H1 (cell line): ENCODE measurements around the gene CSE1L. TPM values are rescaled to one million over a fixed set of nuclear protein-coding genes. Genes with fewer than 3 reads are reported as not detected.

Experiments used
- CTCF ChIA-PET: fragments of 300-600 bp; sonication (Branson Sonifier 250); formaldehyde crosslinking; loops from one replicate; lab custom pipeline; 2021; ENCODE audit not compliant: partially characterized antibody; lab: Charles Lee
- POLR2A ChIA-PET: fragments of 300-600 bp; sonication (Branson Sonifier 250); formaldehyde crosslinking; loops from one replicate; lab custom pipeline; 2021; ENCODE audit warnings: inconsistent platforms; ENCODE audit not compliant: partially characterized antibody; lab: Charles Lee
- DNase-seq, 2 experiments: peaks; one replicate each; pipeline versions ENCODE4 v3.0.0 to v3.0.0-alpha.2; 2010 to 2022; ENCODE audit warnings: low spot score in 2 of 2, low read depth in 1 of 2, mixed read lengths in 1 of 2
- FAIRE-seq: peaks from 2 replicates; lab custom pipeline; 2011; peaks lifted over from hg19 to GRCh38; lab: Jason Lieb, UNC
- H2AFZ ChIP-seq: 2 replicates; pipeline ENCODE4 v1.8.1; 2012; ENCODE audit warnings: low read length, inconsistent platforms
- H2AK5ac ChIP-seq: 2 replicates; pipeline ENCODE4 v1.6.1; 2013; ENCODE audit warnings: low read depth, low read length
- H2BK120ac ChIP-seq: replicated peaks from 2 replicates; pipeline ENCODE3; 2013; ENCODE audit warnings: low read depth, low read length, inconsistent platforms
- H2BK12ac ChIP-seq: 2 replicates; pipeline ENCODE4 v1.6.1; 2013; ENCODE audit warnings: low read depth, low read length
- H2BK15ac ChIP-seq: 2 replicates; pipeline ENCODE4 v1.6.1; 2013; ENCODE audit warnings: low read length
- H2BK20ac ChIP-seq: 2 replicates; pipeline ENCODE4 v1.6.1; 2013; ENCODE audit warnings: low read length
- H2BK5ac ChIP-seq: 2 replicates; pipeline ENCODE4 v1.6.1; 2013; ENCODE audit warnings: low read depth, low read length
- H3K14ac ChIP-seq: 2 replicates; pipeline ENCODE4 v1.6.1; 2013; ENCODE audit warnings: inconsistent platforms; ENCODE audit not compliant: insufficient read length
- H3K18ac ChIP-seq: 2 replicates; pipeline ENCODE4 v1.6.1; 2013; ENCODE audit warnings: low read length; ENCODE audit errors: extremely low read depth
- H3K23ac ChIP-seq: 2 replicates; pipeline ENCODE4 v1.6.1; 2013; ENCODE audit warnings: inconsistent platforms; ENCODE audit not compliant: insufficient read length
- H3K23me2 ChIP-seq: 2 replicates; pipeline ENCODE4 v1.6.1; 2013; ENCODE audit warnings: low read depth, low read length
- H3K27ac ChIP-seq: 2 replicates; pipeline ENCODE4 v1.6.1; 2011; ENCODE audit warnings: low read depth, low read length, inconsistent platforms
- H3K27me3 ChIP-seq, 4 experiments: replicated peaks in 1 of 4; 1 replicate in 1 of 4; 2 replicates in 3 of 4; pipeline versions ENCODE4 v1.6.1 to v1.8.1; 2011 to 2013; ENCODE audit warnings: low read length in 3 of 4, mild to moderate bottlenecking in 3 of 4, inconsistent platforms in 2 of 4, mixed read lengths in 2 of 4, moderate library complexity in 1 of 4; ENCODE audit not compliant: control insufficient read depth in 3 of 4, insufficient read depth in 3 of 4; ENCODE audit errors: extremely low read depth in 1 of 4
- H3K36me3 ChIP-seq, 4 experiments: 2 replicates each; pipeline versions ENCODE4 v1.6.1 to v1.8.1; 2011 to 2013; ENCODE audit warnings: mild to moderate bottlenecking in 4 of 4, low read length in 3 of 4, moderate library complexity in 2 of 4, control low read depth in 1 of 4, inconsistent platforms in 1 of 4; ENCODE audit not compliant: insufficient read depth in 4 of 4, control insufficient read depth in 2 of 4
- H3K4ac ChIP-seq: replicated peaks from 2 replicates; pipeline ENCODE3; 2013; ENCODE audit warnings: low read length, low read depth, mixed read lengths, inconsistent platforms; ENCODE audit not compliant: insufficient read length
- H3K4me1 ChIP-seq, 4 experiments: replicated peaks in 1 of 4; 1 replicate in 1 of 4; 2 replicates in 3 of 4; pipeline versions ENCODE4 v1.6.1 to v1.8.1; 2011 to 2013; ENCODE audit warnings: low read length in 3 of 4, inconsistent platforms in 2 of 4, mixed read lengths in 1 of 4; ENCODE audit not compliant: insufficient read depth in 4 of 4, control insufficient read depth in 3 of 4
- H3K4me2 ChIP-seq, 2 experiments: 2 replicates each; pipeline versions ENCODE4 v1.6.1 to v1.8.1; 2011 to 2013; ENCODE audit warnings: low read depth in 2 of 2, low read length in 2 of 2, control low read depth in 1 of 2, inconsistent platforms in 1 of 2, mild to moderate bottlenecking in 1 of 2; ENCODE audit not compliant: insufficient read depth in 1 of 2
- H3K4me3 ChIP-seq, 4 experiments: fragments of 200-600, 300-600 bp in 1 of 4; sonication (generic), shearing (Covaris generic), sonication (Bioruptor Twin) in 1 of 4; 2 replicates each; pipeline versions ENCODE4 v1.5.1 to v1.8.1; 2011 to 2016; ENCODE audit warnings: low read length in 4 of 4, low read depth in 3 of 4, control low read depth in 2 of 4, inconsistent platforms in 2 of 4, mild to moderate bottlenecking in 2 of 4, mixed read lengths in 1 of 4, moderate library complexity in 1 of 4; ENCODE audit not compliant: insufficient read depth in 2 of 4; ENCODE audit errors: extremely low read depth in 1 of 4
- H3K56ac ChIP-seq: replicated peaks from 2 replicates; pipeline ENCODE3; 2013; ENCODE audit warnings: low read depth, mild to moderate bottlenecking, mixed read lengths, low read length, inconsistent platforms; ENCODE audit not compliant: insufficient read length
- H3K79me1 ChIP-seq: 2 replicates; pipeline ENCODE4 v1.6.1; 2013; ENCODE audit warnings: low read depth, low read length, control low read depth
- H3K79me2 ChIP-seq, 2 experiments: 2 replicates each; pipeline versions ENCODE4 v1.6.1 to v1.8.1; 2012 to 2013; ENCODE audit warnings: low read length in 2 of 2, mild to moderate bottlenecking in 2 of 2, inconsistent platforms in 1 of 2; ENCODE audit not compliant: insufficient read depth in 2 of 2, control insufficient read depth in 1 of 2
- H3K9ac ChIP-seq, 4 experiments: replicated peaks in 1 of 4; 1 replicate in 1 of 4; 2 replicates in 3 of 4; pipeline versions ENCODE4 v1.6.1 to v1.8.1; 2011 to 2013; ENCODE audit warnings: low read depth in 3 of 4, low read length in 3 of 4, control low read depth in 2 of 4, mild to moderate bottlenecking in 2 of 4, moderate library complexity in 2 of 4, inconsistent platforms in 1 of 4; ENCODE audit errors: extremely low read depth in 1 of 4
- H3K9me3 ChIP-seq, 2 experiments: 2 replicates each; pipeline versions ENCODE4 v1.6.1 to v1.8.1; 2012 to 2013; ENCODE audit warnings: mild to moderate bottlenecking in 2 of 2, moderate library complexity in 2 of 2, control low read depth in 1 of 2, inconsistent platforms in 1 of 2, low read depth in 1 of 2, low read length in 1 of 2, mixed read lengths in 1 of 2; ENCODE audit not compliant: insufficient read depth in 2 of 2
- H4K20me1 ChIP-seq, 2 experiments: replicated peaks in 1 of 2; 2 replicates each; pipeline versions ENCODE3 to v1.8.1; 2011 to 2013; ENCODE audit warnings: inconsistent platforms in 2 of 2, low read length in 2 of 2, mild to moderate bottlenecking in 1 of 2; ENCODE audit not compliant: insufficient read depth in 2 of 2, control insufficient read depth in 1 of 2
- H4K5ac ChIP-seq: 2 replicates; pipeline ENCODE4 v1.6.1; 2013; ENCODE audit warnings: low read length, low read depth, mixed read lengths, inconsistent platforms; ENCODE audit not compliant: insufficient read length
- H4K8ac ChIP-seq: 2 replicates; pipeline ENCODE4 v1.8.0; 2013; ENCODE audit warnings: mild to moderate bottlenecking, moderate library complexity, low read length, inconsistent platforms; ENCODE audit not compliant: insufficient read depth; ENCODE audit errors: extremely low read depth
- H4K91ac ChIP-seq: replicated peaks from 2 replicates; pipeline ENCODE3; 2013; ENCODE audit warnings: low read length, mixed read lengths, inconsistent platforms; ENCODE audit not compliant: insufficient read length
- BACH1 ChIP-seq: IDR thresholded peaks from 2 replicates; pipeline ENCODE4 v1.6.1; 2012; ENCODE audit warnings: low read length, improper control_type of control experiment
- BCL11A ChIP-seq, 2 experiments: IDR thresholded peaks; one replicate each; pipeline ENCODE4 v1.6.1; 2011; ENCODE audit warnings: low read depth in 2 of 2, low read length in 2 of 2, mild to moderate bottlenecking in 2 of 2
- CBX8 ChIP-seq: fragments of 300-800, 300-1000 bp; sonication (generic); IDR thresholded peaks from 2 replicates; pipeline ENCODE4 v1.7.1; 2016; ENCODE audit warnings: low read depth, low read length, borderline replicate concordance
- CHD1 ChIP-seq: IDR thresholded peaks from 2 replicates; pipeline ENCODE4 v1.6.1; 2012; ENCODE audit warnings: low read depth, low read length, improper control_type of control experiment
- JUN ChIP-seq: IDR thresholded peaks from 2 replicates; pipeline ENCODE4 v1.6.1; 2011; ENCODE audit warnings: low read depth, mild to moderate bottlenecking, improper control_type of control experiment, low read length
- SP4 ChIP-seq: IDR thresholded peaks from 2 replicates; pipeline ENCODE4 v1.6.1; 2012; ENCODE audit warnings: low read length, inconsistent platforms
- TAF1 ChIP-seq: IDR thresholded peaks from 2 replicates; pipeline ENCODE4 v1.6.1; 2011; ENCODE audit warnings: mild to moderate bottlenecking, low read depth, low read length
- WGBS, 2 experiments: shearing (Covaris generic) in 1 of 2; methylation state at CpG; one replicate each; pipeline versions ENCODE4 v1.1.6 to v1.1.7; 2013 to 2015; ENCODE audit warnings: low lambda C conversion rate in 2 of 2, mixed read lengths in 2 of 2, inconsistent platforms in 1 of 2, low coverage in 1 of 2, missing lambda C conversion rate in 1 of 2; ENCODE audit not compliant: insufficient replicate concordance in 2 of 2, insufficient coverage in 1 of 2, insufficient read length in 1 of 2; ENCODE audit errors: extremely low coverage in 1 of 2, missing lambda C conversion rate in 1 of 2; 5-methylcytosine and 5-hydroxymethylcytosine counted together
- polyA plus RNA-seq, 7 experiments: library from polyadenylated mRNA; depleted of rRNA in 3 of 7; stranded (reverse) in 5 of 7; unstranded in 2 of 7; fragments of >200 nt in 5 of 7; fragments of 200-250 nt in 2 of 7; gene quantifications; 1 replicate in 5 of 7; 2 replicates in 1 of 7; 4 replicates in 1 of 7; pipeline versions ENCODE4 v1.2.1 to v1.2.3, GENCODE V29; 2011 to 2013; ENCODE audit warnings: missing spikeins in 2 of 7, mixed read lengths in 2 of 7
- total RNA-seq: library from RNA; stranded (reverse); fragmentation: NEBNext Ultra II Directional; extraction: Animal tissue kit (Norgen Biotek cat#: 25700); gene quantifications from 2 replicates; pipeline ENCODE4 v1.2.1, GENCODE V29; 2021

CSE1L gene
- total and polyA plus RNA-seq, 2 of the 8 experiments (the other 6 are each of a cell fraction or from before 2014, with no cell fraction given), result 94.1 to 269 TPM

DNA sequence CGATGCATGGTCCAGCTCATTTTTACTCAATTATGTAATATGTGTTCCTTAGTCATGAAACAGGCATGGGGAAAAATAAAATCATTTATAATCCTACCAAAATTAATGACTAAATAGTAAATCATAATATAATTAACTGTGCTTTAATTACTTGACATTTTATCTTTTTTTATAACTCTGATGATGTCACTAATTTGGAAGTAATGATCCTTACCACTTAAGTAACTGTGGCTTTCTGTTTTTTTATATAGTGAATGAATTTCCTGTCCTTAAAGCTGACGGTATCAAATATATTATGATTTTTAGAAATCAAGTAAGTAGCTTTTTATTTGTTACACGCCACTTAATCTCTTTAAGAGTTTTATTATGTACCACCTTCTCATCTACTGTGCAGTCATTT, 32.2 kb downstream of the CSE1L start:
- Histone ChIP-seq H3K79me1 (no peaks in the 10 kb centered on the region), H3K27me3 (no peaks in the 10 kb centered on the region), H3K9ac (no peak overlapping the region), H3K4me2 (no peak overlapping the region), H4K20me1 (peaks cover 0 to 2% of the 10 kb centered on the region in 2 experiments), H2BK15ac (no peak overlapping the region), H3K4ac (no peak overlapping the region), H4K5ac (no peak overlapping the region), H3K36me3 (peaks cover 31 to 98% (median 77%) of the 10 kb centered on the region in 4 experiments), H3K4me3 (no peak overlapping the region), H2AFZ (no peak overlapping the region), H4K8ac (no peak overlapping the region), H2BK12ac (no peak overlapping the region), H3K14ac (no peak overlapping the region), H3K9me3 (no peaks in the 10 kb centered on the region), H3K56ac (no peak overlapping the region), H3K23me2 (no peaks in the 10 kb centered on the region), H3K27ac (no peak overlapping the region), H3K23ac (no peak overlapping the region), H2BK20ac (no peak overlapping the region), H4K91ac (no peak overlapping the region), H3K18ac (no peak overlapping the region), H3K4me1 (no peaks in the 10 kb centered on the region), H2AK5ac (no peak overlapping the region), H3K79me2 (no peaks in the 10 kb centered on the region; a peak in 1 of 4 replicates), H2BK120ac (no peak overlapping the region), H2BK5ac (no peak overlapping the region)
- 91% methylated on average over 3 of the region's 3 CpGs; no CpG with 5 or more reads in 1 of the 2 experiments for WGBS, 2 experiments
- TF ChIP-seq BACH1 (no peak), TAF1 (no peak), BCL11A (IDR thresholded peaks at IDR 0.05; ENCODE audit: low read depth in 2 of 2, low read length in 2 of 2) (no peak), JUN (no peak), CHD1 (no peak), CBX8 (no peak), SP4 (no peak)
- no peak for FAIRE-seq
- ChIA-PET POLR2A (interaction anchor here (0.7 to 2.0 kb wide), 7 partner anchors 8 to 42 kb away, joined by 3 to 5 read pairs (median 3); no protein-coding TSS in a partner anchor), CTCF (interaction anchor here (1.3 kb wide), 1 partner anchor 18 kb away, joined by 3 read pairs; no protein-coding TSS in a partner anchor)
- DNase-seq, result no peak
